ENCODE data around the gene NHLH1. TPM values are rescaled to one million over a fixed set of nuclear protein-coding genes. Genes with fewer than 3 reads are reported as not detected.
A peak's percentile ranks its signal among the peaks of the same experiment; 100 is the strongest.

NHLH1 gene
- total and polyA plus RNA-seq, 4 donors = 0.08 TPM; not detected in 3

DNA sequence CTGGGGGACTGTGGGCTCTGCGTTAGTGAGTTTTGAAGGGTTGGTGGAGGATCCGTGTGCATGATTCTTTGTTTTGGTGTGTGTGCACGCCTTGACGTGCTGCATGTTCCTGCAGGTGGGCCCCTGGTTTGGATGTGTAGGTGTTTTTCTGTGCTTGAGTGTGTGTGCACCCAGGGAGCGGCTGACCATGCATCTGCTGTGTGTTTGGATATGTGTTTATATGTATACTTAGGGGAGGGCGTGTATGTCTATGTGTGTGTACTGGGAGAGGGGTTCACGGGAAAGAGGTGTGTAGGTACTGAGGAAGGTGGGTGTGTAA is 34.6 kb downstream of the NHLH1 start:
- Histone ChIP-seq H3K27me3 (ENCODE audit: control insufficient read depth in 4 of 4, insufficient read depth in 4 of 4, low read length in 3 of 4) (peaks cover 0 to 7% (median 3%) of the 10 kb centered on the region in 4 donors), H3K9ac (ENCODE audit: low read depth in 1 of 2, low read length in 2 of 2) (no peak overlapping the region), H3K9me3 (ENCODE audit: control insufficient read depth in 4 of 4, low read length in 3 of 4) (no peaks in the 10 kb centered on the region), H3K4me3 (ENCODE audit: low read depth in 1 of 3, low read length in 3 of 3) (no peak overlapping the region), H3K4me1 (ENCODE audit: control insufficient read depth in 4 of 4, insufficient read depth in 4 of 4, low read length in 3 of 4) (peaks cover 0 to 5% (median 0%) of the 10 kb centered on the region in 4 donors), H3K36me3 (ENCODE audit: control insufficient read depth in 4 of 4, insufficient read depth in 3 of 4, low read depth in 1 of 4, low read length in 3 of 4) (no peaks in the 10 kb centered on the region), H3K27ac (ENCODE audit: low read depth in 1 of 2, low read length in 2 of 2) (no peak overlapping the region)
- no peak for DNase-seq (ENCODE audit: low spot score)
- WGBS = 63% methylated on average over 7 of the region's 7 CpGs
- TF ChIP-seq FOXA1 (IDR thresholded peaks at IDR 0.05) = no peak
- TF ChIP-seq, protein P1, sequence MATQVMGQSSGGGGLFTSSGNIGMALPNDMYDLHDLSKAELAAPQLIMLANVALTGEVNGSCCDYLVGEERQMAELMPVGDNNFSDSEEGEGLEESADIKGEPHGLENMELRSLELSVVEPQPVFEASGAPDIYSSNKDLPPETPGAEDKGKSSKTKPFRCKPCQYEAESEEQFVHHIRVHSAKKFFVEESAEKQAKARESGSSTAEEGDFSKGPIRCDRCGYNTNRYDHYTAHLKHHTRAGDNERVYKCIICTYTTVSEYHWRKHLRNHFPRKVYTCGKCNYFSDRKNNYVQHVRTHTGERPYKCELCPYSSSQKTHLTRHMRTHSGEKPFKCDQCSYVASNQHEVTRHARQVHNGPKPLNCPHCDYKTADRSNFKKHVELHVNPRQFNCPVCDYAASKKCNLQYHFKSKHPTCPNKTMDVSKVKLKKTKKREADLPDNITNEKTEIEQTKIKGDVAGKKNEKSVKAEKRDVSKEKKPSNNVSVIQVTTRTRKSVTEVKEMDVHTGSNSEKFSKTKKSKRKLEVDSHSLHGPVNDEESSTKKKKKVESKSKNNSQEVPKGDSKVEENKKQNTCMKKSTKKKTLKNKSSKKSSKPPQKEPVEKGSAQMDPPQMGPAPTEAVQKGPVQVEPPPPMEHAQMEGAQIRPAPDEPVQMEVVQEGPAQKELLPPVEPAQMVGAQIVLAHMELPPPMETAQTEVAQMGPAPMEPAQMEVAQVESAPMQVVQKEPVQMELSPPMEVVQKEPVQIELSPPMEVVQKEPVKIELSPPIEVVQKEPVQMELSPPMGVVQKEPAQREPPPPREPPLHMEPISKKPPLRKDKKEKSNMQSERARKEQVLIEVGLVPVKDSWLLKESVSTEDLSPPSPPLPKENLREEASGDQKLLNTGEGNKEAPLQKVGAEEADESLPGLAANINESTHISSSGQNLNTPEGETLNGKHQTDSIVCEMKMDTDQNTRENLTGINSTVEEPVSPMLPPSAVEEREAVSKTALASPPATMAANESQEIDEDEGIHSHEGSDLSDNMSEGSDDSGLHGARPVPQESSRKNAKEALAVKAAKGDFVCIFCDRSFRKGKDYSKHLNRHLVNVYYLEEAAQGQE (IDR thresholded peaks at IDR 0.05) = no peak
- TF ChIP-seq, protein P2, sequence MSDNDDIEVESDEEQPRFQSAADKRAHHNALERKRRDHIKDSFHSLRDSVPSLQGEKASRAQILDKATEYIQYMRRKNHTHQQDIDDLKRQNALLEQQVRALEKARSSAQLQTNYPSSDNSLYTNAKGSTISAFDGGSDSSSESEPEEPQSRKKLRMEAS (IDR thresholded peaks at IDR 0.05) = no peak

DNA sequence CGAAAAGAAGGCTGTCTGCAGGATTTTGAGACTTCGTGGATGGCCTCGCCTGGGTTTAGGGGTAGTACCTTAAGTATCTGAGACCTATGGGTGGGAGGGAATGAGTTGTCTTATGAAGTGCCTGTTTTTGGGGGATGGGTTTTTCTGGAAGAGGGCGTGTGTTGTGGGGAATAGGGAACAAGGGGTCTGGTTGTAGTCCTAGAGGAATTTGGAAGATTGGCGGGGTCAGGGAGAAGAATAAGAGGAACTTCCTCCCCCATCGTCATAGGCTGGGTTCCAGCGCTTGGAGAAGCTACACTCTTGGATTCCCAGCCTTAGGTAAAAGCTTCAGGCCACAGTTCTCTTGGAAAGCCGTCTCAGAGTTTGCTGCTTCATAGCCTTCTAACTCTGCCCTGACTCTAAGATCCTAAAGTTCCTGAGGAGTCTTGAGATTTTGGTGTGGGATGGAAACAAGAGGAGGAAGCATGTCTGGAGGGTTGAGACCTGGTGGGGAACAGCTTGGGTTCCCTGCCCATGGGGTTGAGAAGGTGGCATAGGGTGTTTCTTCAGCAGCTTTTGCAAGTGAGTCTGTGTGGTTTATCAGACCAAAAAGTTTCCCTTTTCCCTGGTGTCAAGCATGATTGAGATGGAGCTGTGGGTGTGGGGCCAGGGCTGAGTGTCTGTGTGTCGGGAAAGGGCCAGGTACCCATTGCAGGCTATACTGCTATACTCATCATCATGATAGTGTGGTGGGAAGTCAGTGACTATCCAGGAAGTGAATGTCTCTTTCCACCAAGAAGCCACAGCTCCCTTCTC is 35.3 kb downstream of the NHLH1 start:
- WGBS = 74% methylated on average over 9 of the region's 9 CpGs
- no peak overlapping the region for H3K4me3 ChIP-seq (ENCODE audit: low read depth in 1 of 3, low read length in 3 of 3)
- DNase-seq (ENCODE audit: low spot score) = peak; percentile 22

DNA sequence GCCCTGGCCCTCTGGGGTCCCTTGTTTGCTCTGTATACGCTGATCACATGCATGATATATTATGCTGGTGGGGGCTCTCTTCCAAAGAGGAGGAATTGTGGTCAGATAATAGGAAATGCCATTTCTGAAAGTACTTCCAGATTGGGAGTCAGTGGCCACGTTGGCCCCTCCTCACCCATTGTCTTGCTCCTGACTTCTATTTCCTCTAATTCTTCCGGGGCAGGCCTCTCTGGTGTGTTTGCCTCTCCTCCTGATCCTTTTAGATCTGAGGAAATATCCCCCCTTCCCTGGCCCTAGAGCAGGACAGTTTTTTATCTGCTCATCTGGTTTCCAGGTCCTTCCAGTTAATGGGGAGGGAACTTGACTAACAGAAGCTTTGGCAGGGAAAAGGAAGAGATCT is 36.4 kb downstream of the NHLH1 start:
- Histone ChIP-seq H3K4me1 (ENCODE audit: control insufficient read depth in 4 of 4, insufficient read depth in 4 of 4, low read length in 3 of 4) (peaks cover 0 to 5% (median 0%) of the 10 kb centered on the region in 4 donors), H3K9ac (ENCODE audit: low read depth in 1 of 2, low read length in 2 of 2) (no peak overlapping the region), H3K27me3 (ENCODE audit: control insufficient read depth in 4 of 4, insufficient read depth in 4 of 4, low read length in 3 of 4) (peaks cover 2 to 7% (median 3%) of the 10 kb centered on the region in 4 donors), H3K4me3 (ENCODE audit: low read depth in 1 of 3, low read length in 3 of 3) (no peak overlapping the region), H3K27ac (ENCODE audit: low read depth in 1 of 2, low read length in 2 of 2) (no peak overlapping the region), H3K36me3 (ENCODE audit: control insufficient read depth in 4 of 4, insufficient read depth in 3 of 4, low read depth in 1 of 4, low read length in 3 of 4) (no peaks in the 10 kb centered on the region), H3K9me3 (ENCODE audit: control insufficient read depth in 4 of 4, low read length in 3 of 4) (no peaks in the 10 kb centered on the region)
- peak; percentile 17 for DNase-seq (ENCODE audit: low spot score)
- 60% methylated on average over 3 of the region's 3 CpGs for WGBS
- TF ChIP-seq NR2F2 (IDR thresholded peaks at IDR 0.05) (no peak), EGR1 (IDR thresholded peaks at IDR 0.05; ENCODE audit: low read depth in 2 of 2) (no peak), YY1 (IDR thresholded peaks at IDR 0.05) (no peak), RXRA (IDR thresholded peaks at IDR 0.05) (no peak), TAF1 (conservative IDR thresholded peaks at IDR 0.05) (no peak), FOXA2 (IDR thresholded peaks at IDR 0.05) (no peak), GABPA (IDR thresholded peaks at IDR 0.05 in 1 of 2, conservative IDR thresholded peaks at IDR 0.05 in 1 of 2) (no peak), HNF4G (IDR thresholded peaks at IDR 0.05) (no peak), HNF4A (conservative IDR thresholded peaks at IDR 0.05) (no peak), JUND (IDR thresholded peaks at IDR 0.05) (no peak), RAD21 (IDR thresholded peaks at IDR 0.05) (no peak), SP1 (IDR thresholded peaks at IDR 0.05) (no peak)
- TF ChIP-seq, protein P1 (IDR thresholded peaks at IDR 0.05) = no peak
- TF ChIP-seq, protein P3, sequence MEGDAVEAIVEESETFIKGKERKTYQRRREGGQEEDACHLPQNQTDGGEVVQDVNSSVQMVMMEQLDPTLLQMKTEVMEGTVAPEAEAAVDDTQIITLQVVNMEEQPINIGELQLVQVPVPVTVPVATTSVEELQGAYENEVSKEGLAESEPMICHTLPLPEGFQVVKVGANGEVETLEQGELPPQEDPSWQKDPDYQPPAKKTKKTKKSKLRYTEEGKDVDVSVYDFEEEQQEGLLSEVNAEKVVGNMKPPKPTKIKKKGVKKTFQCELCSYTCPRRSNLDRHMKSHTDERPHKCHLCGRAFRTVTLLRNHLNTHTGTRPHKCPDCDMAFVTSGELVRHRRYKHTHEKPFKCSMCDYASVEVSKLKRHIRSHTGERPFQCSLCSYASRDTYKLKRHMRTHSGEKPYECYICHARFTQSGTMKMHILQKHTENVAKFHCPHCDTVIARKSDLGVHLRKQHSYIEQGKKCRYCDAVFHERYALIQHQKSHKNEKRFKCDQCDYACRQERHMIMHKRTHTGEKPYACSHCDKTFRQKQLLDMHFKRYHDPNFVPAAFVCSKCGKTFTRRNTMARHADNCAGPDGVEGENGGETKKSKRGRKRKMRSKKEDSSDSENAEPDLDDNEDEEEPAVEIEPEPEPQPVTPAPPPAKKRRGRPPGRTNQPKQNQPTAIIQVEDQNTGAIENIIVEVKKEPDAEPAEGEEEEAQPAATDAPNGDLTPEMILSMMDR (IDR thresholded peaks at IDR 0.05; ENCODE audit: low read depth, low read length, missing input control) = no peak
- TF ChIP-seq, protein P4, sequence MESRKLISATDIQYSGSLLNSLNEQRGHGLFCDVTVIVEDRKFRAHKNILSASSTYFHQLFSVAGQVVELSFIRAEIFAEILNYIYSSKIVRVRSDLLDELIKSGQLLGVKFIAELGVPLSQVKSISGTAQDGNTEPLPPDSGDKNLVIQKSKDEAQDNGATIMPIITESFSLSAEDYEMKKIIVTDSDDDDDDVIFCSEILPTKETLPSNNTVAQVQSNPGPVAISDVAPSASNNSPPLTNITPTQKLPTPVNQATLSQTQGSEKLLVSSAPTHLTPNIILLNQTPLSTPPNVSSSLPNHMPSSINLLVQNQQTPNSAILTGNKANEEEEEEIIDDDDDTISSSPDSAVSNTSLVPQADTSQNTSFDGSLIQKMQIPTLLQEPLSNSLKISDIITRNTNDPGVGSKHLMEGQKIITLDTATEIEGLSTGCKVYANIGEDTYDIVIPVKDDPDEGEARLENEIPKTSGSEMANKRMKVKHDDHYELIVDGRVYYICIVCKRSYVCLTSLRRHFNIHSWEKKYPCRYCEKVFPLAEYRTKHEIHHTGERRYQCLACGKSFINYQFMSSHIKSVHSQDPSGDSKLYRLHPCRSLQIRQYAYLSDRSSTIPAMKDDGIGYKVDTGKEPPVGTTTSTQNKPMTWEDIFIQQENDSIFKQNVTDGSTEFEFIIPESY (IDR thresholded peaks at IDR 0.05) = no peak

More for the DNA sequence above, 35.3 kb downstream of the NHLH1 start:
- H3K36me3 ChIP-seq (ENCODE audit: control insufficient read depth in 4 of 4, insufficient read depth in 3 of 4, low read depth in 1 of 4, low read length in 3 of 4) = no peaks in the 10 kb centered on the region
- H3K9ac ChIP-seq (ENCODE audit: low read depth in 1 of 2, low read length in 2 of 2) = no peak overlapping the region
- H3K27me3 ChIP-seq (ENCODE audit: control insufficient read depth in 4 of 4, insufficient read depth in 4 of 4, low read length in 3 of 4) = peaks cover under 1 to 7% (median 3%) of the 10 kb centered on the region in 4 donors
- no peak for TF ChIP-seq RAD21 (IDR thresholded peaks at IDR 0.05)
- H3K9me3 ChIP-seq (ENCODE audit: control insufficient read depth in 4 of 4, low read length in 3 of 4) = no peaks in the 10 kb centered on the region
- no peak overlapping the region for H3K27ac ChIP-seq (ENCODE audit: low read depth in 1 of 2, low read length in 2 of 2)
- peaks cover 0 to 5% (median 0%) of the 10 kb centered on the region in 4 donors for H3K4me1 ChIP-seq (ENCODE audit: control insufficient read depth in 4 of 4, insufficient read depth in 4 of 4, low read length in 3 of 4)

All from liver (tissue), 9 donors.